GM10248 (cell line): ENCODE data around the gene SAP30BP.

ENCODE experiments used
- CTCF ChIA-PET: fragments of 300-600 bp; sonication (Branson Sonifier 250); formaldehyde crosslinking; extraction: SDS; loops from one replicate; lab custom pipeline; 2021; ENCODE audit warnings: antibody characterized with exemption; lab: Yijun Ruan, JAX
- POLR2A ChIA-PET: fragments of 350-650 bp; sonication (Branson Sonifier 250); formaldehyde crosslinking; extraction: SDS; loops from one replicate; lab custom pipeline; 2020; ENCODE audit warnings: antibody characterized with exemption; lab: Yijun Ruan, JAX
- DNase-seq: peaks from one replicate; pipeline ENCODE4 v3.0.0; 2012; ENCODE audit errors: extremely low spot score
- CTCF ChIP-seq: IDR thresholded peaks from 2 replicates; pipeline ENCODE4 v1.5.1; 2012; ENCODE audit warnings: mild to moderate bottlenecking, low read depth; ENCODE audit errors: extremely low read depth, missing control alignments, control extremely low read depth

The SAP30BP gene

DNA sequence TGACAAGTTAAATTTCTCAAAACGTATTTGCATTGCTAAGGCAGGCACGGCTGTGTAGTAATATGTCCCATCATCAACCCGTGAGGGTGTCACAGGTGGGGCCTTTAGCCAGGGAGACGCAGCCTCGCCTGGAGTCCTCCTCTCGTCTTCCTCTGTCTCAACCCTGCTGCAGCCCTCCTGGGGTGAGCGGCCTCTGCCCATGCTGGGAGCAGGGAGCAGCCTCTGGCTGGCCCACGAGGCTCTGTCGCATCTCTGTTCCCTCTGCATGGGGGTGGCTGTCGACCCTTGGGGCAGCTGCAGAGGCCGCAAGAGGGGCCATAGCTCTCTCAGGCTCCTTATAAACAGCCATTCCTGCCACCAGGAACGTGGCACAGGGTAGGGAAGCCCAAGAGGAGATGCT, 34.7 kb upstream of the SAP30BP start:
- ChIA-PET POLR2A (no interaction called here), CTCF (interaction anchor here (0.7 to 29.8 kb wide), 59 partner anchors 10 to 862 kb away, joined by 3 to 856 read pairs (median 6); partner anchors contain the start of genes ITGB4, MYO15B, RECQL5 and SAP30BP)
- no peak for DNase-seq
- no peak for TF ChIP-seq CTCF

DNA sequence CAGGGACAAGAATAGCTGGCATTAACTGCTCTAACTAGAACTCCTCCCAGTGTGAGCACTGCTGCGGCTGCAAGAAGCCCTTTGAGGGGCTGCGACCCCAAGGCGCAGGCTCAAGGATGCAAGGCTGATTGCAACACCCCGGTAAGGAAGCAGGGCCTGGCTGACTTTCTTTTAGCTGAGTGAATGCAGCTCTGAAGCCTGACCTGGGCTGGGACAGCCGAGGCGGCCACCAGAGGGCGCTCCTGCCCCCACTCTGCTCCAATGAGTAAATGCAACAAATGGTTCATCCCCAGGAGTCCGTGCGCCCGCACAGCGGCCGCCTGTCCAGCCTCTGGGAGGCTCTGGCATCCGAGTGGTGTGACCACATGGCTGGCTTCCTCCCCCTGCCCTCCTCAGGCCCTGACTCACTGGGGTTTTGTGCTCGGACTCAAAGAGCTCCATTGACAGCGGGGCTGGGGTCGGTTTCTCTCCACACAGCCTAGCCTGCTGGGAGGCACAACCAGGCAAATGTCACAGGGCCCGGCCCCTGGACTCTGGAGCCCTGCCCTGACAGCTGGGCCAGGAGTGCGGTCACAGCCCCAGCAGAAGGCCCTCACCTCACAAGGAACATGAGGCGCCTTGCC, 34.2 kb upstream of the SAP30BP start, which contains the start of gene SMIM5:
Gene SMIM5 (plus strand): TSS at position 572 of the 623 bp plus-strand sequence. CDS start 6,768 bp downstream, outside the sequence.
- TF ChIP-seq CTCF = peak; percentile 93
- POLR2A ChIA-PET = no interaction called here
- CTCF ChIA-PET = interaction anchor here (0.6 to 29.8 kb wide), 67 partner anchors 11 to 862 kb away, joined by 3 to 856 read pairs (median 5); partner anchors contain the start of genes ITGB4, MYO15B, RECQL5 and SAP30BP
- peak; percentile 93 for DNase-seq

GRCh38 chr17:75633486-75634375, 33.4 kb upstream of the SAP30BP start:
- ChIA-PET CTCF (interaction anchor here (0.6 to 29.8 kb wide), 59 partner anchors 12 to 863 kb away, joined by 3 to 856 read pairs (median 6); partner anchors contain the start of genes ITGB4, MYO15B, RECQL5 and SAP30BP), POLR2A (no interaction called here)
- TF ChIP-seq CTCF = peak; percentile 49
- peak; percentile 83 for DNase-seq

GRCh38 chr17:75634376-75634740, 32.8 kb upstream of the SAP30BP start:
- ChIA-PET POLR2A (no interaction called here), CTCF (interaction anchor here (0.6 to 29.8 kb wide), 31 partner anchors 12 to 207 kb away, joined by 3 to 856 read pairs (median 16); partner anchors contain the start of genes ITGB4, MYO15B, RECQL5 and SAP30BP)
- no peak for TF ChIP-seq CTCF
- no peak for DNase-seq

- ChIA-PET CTCF (interaction anchor here (1.0 to 29.8 kb wide), 13 partner anchors 13 to 208 kb away, joined by 4 to 856 read pairs (median 22); partner anchors contain the start of gene ITGB4), POLR2A (no interaction called here)
- TF ChIP-seq CTCF = no peak
- no peak for DNase-seq
Observed at GRCh38 chr17:75634754-75635609, 32.2 kb upstream of the SAP30BP start.
